Gastroesophageal sphincter (tissue), 3 donors: ENCODE results near the gene LIN54.

ENCODE experiments used
- POLR2A ChIP-seq, 2 donors: fragments of 450-650 bp; IDR thresholded peaks; one replicate each; pipeline ENCODE4 v1.6.1; 2017; ENCODE audit warnings: antibody characterized with exemption in 2 of 2, mild to moderate bottlenecking in 2 of 2, moderate library complexity in 1 of 2
- TF ChIP-seq, protein P1 (sequence below), 4 experiments: fragments of 200-600 bp in 2 of 4; fragments of 450-650 bp in 2 of 4; sonication (generic) in 1 of 4; IDR thresholded peaks; one replicate each; pipeline ENCODE4 v1.5.1; 2017 to 2019; ENCODE audit warnings: antibody characterized with exemption in 4 of 4, mild to moderate bottlenecking in 2 of 4, moderate library complexity in 2 of 4

- TF ChIP-seq POLR2A (IDR thresholded peaks at IDR 0.05): no peak
- TF ChIP-seq, protein P1, sequence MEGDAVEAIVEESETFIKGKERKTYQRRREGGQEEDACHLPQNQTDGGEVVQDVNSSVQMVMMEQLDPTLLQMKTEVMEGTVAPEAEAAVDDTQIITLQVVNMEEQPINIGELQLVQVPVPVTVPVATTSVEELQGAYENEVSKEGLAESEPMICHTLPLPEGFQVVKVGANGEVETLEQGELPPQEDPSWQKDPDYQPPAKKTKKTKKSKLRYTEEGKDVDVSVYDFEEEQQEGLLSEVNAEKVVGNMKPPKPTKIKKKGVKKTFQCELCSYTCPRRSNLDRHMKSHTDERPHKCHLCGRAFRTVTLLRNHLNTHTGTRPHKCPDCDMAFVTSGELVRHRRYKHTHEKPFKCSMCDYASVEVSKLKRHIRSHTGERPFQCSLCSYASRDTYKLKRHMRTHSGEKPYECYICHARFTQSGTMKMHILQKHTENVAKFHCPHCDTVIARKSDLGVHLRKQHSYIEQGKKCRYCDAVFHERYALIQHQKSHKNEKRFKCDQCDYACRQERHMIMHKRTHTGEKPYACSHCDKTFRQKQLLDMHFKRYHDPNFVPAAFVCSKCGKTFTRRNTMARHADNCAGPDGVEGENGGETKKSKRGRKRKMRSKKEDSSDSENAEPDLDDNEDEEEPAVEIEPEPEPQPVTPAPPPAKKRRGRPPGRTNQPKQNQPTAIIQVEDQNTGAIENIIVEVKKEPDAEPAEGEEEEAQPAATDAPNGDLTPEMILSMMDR (IDR thresholded peaks at IDR 0.05): no peak
Observed at GRCh38 chr4:82900066-82900410, 110.6 kb downstream of the LIN54 start.
